NCI-H446 (cell line): ENCODE results near the gene ADAM19.

ENCODE experiments used
- DNase-seq, 2 experiments: peaks; one replicate each; lab custom pipeline; 2025; lab: John Stamatoyannopoulos, UW

ADAM19 gene

DNA sequence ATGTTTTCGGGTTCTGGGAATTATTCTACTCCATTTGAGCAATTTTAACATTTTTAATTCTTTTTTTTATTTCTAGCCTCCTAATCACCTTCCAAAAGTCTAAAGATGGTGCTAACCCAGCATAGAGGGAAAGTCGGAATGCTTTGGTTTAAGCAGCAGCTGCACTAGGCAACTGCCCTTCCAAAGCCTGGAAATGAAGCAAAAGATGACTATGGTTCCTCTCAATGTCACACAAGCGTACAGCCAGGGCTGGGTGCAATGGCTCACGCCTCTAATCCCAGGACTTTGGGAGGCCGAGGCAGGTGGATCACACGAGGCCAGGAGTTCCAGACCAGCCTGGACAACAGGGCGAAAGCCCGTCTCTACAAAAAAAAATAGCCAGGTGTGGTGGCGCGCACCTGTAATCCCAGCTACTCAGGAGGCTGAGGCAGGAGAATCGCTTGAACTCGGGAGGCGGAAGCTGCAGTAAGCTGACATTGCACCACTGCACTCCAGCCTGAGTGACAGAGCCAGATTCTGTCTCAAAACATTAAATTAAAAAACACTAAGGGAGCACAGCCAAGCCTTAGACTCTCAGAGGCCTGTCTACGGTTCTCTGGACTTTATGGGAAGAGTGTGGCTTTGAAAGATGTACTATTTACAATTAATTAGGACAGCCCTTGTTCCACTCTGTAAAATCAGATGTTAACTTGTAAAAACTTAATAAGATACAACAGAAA, 33.1 kb downstream of the ADAM19 start:
- no peak for DNase-seq

DNA sequence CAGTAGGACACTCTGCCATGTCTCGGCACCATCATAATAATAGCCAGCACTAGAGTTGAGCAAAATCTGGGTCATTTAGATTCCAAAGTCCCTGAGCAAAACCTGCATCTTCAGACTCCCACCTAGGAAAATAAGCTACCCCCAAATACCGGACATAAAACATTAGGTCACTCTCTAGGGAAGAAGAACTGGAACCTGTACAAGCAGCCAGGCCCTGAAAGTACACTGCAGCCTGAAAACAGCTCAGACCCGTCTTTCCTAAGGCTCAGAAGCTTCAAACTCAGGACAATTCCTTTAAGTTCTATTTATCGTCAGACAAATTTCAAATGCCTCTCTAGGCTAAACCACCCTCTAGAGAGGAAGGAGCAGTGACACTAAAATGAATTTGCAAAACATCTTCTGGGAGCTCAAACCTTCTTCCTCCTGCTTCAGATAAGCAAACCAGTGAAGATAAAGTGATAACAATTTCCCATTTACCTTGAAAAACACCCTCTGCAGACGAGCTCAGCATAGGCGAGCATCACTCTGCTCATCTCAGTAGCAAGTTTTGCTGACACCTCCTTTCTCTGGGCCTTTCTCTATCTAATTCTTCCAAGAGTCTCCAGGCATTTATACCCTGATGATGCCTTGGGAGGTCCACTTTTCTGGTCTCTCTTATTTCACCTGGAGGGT, 34.0 kb downstream of the ADAM19 start:
- DNase-seq: no peak

DNA sequence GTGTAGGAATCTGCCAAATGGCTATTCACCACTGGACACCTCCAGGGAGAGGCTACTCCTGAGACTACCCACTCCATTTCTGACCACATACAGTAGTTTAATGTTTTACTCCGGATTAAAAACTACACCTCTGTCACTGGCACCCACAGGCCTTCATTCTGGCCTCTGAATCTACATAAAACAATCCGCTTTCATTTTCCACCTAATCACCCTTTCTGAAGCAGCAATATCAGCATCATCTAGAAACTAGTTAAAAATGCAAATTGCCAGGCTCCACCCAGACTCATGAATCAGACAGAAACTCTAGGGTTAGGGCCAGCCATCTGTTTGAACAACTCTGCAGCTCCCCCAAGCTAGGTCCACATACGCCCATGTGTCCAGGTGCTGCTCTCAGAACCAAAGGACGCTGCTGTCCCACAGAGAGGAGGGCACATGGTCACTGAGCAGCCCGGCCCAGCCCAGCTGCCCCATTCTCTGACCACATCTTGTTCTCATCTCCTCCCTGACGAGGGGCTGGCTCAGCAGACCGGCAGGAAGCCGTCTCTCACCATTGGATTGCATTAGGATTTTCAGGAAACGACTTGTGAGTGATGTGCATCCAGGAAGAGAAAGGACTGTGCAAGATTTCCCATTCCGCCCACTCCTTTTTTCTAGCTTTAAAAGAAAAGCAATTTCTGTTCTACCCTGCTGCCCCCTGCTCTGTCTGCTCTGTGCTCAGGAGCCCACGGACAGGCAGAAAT, 34.7 kb downstream of the ADAM19 start:
- no peak for DNase-seq

DNA sequence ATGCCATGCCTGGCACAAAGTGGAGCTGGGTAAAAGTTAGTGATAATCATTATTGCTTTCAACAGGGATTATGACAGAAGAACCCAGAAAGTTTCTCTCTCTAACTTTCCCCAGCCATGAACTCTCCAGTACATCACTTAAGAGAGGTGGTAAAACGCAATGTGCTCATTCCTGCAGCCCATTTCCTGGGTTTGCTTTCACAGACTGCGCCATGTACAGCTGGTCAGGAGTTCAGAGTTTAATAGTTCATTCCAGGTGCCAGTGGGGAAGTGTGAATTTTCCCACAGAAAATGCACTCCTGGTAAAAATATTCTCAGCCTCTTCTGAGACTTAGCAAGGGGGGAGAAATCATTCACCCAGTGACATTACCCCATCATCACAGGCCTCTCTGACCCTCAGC, 35.5 kb downstream of the ADAM19 start:
- DNase-seq: no peak

DNA sequence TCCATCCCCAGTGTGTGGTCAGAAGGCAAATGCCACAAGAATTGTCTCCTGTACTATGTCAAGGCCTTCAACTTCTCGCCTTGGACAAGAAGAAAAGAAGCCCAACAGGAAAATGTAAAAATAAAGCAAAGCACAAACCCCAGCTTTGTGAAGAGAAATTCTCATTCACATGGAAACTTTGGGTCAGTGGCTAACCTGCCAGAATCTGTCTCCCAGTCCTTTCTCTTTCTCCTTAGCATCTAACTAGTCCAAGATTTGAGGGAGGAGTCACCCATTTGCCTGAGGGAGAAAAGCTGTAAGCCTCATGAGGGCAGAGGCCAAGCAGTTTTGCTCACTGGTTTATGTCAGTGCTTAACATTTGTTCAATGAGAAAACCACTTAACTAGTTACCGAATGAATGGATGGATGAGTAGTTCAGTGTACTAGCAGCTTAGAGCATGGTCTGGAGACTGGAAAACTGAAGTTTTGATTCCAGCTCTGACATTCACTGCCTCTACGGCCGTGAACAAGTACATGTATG, 36.0 kb downstream of the ADAM19 start:
- DNase-seq: no peak

DNA sequence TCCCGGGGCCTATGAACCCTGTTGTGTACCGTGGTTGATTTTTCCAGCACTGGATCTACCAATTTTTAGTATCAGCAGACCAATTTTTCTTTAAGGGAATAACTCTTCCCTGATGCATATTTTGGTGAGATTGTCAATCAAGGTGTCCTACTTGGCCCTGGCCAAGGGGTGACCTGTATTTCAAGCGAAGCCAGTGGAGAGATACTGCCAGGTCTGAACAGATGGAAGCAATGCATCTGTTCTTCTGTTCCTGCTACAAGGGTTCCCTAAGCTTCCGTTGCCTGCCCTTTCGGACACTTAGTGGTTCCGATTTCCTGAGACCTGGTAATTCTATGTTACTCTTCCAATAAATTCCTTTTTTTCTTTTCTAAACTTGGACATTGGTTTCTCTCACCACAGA, 37.3 kb downstream of the ADAM19 start:
- DNase-seq: no peak

DNA sequence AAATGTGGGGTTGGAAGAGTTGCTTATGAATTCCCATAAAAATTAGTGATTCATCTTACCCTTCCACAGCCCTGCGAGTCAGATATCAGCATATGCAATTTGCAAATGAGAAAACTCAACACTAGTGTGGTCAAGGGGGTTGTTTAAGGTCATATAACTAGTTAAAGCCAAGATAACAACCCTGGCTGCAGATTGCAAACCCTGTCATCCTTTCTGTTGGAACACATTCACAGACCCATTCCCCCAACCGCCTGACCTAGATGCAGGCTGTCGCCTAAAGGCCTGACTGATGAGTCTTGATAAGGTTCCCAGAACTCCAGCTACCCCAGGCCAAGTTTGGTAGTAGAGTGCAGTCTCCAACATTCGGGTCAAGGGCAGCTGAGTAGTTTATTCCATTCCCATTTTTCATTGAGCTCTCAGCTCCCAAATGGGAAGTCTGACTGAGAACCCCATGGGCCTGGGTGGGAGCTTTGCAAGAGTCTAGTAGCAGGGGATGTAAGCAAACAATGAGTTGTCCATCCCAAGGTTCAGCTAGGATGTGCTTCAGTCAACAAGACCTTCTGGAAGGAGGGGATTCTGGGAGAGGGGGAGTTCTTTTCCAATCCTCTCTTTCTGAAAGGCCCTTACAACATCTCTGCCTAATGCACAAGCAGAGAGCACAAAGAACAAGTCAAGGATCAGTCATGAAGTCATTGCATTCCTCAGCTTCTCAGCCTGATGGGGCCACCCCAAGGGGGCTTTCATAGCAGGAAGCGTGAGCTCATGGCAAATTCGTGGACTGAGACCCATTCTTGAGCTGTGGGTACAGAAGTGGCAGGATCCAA, 40.3 kb downstream of the ADAM19 start:
- DNase-seq: no peak

DNA sequence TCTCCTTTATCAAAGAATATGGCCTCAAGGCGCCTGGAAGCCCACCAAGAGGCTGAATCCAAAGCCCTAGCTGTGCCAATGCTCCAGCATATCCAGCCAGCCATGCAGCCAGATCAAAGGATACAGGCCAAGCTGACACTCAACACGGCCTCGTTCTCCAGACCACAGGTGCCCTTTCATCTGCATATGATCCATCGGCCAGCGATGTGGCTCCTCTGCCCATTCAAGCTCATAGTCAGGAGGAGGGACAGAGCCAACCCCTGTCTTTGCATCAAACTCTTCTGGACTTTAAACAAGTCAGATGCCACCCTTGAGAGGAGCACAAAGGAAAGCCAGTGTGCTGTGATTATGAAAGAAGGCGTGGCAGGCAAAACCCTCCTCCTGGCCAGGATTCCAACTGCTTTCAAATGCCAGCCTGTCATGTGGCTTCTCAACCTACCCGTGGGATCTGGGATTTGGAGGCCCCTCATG, 42.5 kb downstream of the ADAM19 start:
- no peak for DNase-seq

DNA sequence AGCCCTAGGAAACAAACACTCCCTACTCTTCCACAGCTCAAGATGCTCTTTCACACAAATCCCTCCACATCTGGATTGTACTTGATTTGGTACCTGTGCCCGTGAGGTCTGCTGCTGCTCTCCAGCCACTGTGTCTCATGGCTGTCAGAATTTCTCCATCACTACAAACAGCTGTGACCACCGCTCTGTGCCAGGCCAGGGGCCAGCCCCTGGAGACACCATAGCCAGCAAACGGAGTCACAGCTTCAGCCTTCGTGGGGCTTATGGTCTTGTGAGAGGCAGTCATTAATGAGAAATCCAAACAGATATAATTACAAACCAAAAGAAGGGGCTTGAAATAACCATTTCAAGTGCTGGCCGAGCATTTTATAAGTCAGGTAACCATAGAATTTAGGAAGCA, 43.6 kb downstream of the ADAM19 start:
- no peak for DNase-seq

DNA sequence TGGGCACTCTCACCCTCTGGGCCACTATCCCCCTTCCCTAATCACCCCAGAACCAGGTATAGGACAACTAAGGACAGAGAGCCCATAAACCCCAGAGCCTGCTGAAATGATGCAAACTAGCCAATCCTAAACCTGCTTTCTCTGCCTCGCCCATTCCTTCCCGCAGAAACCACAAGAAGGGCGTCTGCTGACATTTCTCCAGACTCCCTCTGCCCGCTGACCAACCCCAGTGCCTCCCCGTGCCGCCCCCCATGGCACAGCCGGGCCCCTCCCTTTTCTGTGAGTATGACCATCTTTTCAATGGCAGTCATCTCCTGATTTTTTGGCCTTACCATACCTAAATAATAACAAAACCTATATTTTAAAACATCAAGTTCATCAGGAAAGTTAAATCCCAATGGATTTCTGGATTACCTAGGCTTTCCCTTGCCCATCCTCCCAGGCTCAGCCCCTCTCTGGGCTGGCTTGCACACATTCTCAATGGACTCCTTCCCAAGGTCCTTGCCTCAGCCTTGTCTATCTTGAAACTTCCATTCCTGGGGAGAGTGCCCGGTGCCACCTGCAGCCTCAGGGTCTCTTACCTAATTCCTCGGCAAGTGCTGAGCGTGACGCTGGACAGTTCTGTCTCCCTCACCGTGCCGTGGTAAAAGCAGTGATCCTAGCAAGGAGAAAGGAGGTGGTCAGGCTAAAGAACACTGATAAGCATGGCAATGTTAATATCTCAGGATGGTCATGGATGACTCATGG, 45.2 kb downstream of the ADAM19 start:
- no peak for DNase-seq

DNA sequence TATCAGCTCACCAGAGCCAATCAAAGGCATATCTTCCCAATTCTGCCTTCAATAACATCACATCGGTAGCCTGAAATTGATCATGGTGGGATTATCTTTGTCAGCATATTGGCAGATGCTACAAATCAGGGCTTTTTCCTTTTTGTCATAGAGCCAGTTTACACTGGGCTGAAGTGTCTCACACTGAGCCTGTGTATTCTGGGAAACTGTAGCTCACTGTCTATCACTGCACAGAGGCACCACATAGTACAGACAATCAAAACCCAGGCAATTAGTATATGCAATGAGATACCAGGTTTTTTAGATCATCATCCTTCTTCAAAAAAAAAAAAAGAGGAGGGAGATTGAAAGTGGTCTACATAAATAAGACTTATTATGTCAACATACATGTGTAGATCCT, 46.6 kb downstream of the ADAM19 start:
- DNase-seq: no peak

DNA sequence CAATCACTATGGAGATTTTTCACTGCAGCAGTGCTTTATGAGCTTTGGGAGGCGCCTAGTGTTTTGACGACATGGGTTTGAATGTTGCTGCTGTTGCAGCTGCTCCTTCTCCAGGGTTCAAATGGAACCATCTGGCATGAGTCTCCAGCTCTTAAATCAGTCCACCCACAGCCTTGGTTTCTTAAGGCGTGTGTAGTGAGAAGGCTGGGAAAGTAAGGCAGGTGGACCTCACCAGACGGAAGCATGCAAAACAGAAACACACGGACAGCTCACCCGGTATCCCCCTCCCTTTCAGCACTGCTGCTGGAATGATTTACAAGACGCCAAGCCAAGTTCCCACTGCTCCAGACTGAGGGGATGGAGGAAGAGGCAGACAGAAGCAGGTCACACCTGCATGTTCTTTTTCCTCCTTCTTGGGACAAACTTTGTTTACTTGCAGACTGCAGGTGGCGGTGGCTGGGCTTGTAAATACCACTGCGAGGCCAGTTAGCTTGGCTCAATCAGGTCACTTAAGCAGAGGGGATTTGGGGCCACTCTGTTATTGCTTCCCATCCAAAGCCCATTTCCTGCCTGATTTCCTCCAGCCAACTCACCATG, 47.4 kb downstream of the ADAM19 start:
- no peak for DNase-seq

DNA sequence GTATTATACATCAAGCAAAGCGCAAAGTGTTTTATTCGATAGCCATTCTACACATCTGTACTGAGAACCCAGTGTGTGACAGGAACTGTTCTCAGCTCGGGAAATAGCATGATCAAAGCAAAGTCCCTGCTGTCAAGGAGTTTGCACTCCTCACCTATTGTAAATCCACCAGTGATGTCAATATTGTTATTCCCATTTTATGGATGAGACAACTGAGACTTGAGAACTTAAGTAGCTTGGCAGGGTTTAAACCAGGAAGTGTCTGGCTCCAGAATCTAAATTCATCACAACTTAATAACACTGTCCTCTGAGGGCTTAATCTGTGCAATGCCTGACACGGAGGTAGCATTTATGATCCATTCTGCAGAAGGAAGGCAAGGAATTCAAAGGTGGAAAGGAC, 50.7 kb downstream of the ADAM19 start:
- no peak for DNase-seq

DNA sequence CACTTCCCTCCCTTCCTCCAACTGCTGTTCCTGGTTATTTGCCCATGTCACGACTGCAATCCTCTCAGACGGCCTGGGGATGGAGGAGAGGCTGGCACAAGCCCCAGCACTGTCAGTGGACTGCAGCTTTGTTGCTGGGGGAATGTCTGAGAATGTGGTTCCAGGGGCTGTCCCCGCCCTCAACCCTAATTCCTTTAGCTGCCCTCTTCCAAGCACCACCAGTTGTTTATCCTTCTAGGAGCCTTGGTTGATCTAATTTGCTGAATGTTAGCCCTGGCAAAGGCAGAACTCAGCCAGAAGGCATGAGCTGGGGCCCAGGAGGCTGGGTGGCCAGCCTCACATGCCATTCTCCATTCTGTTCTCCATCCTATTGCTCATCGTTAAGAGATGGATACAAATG, 51.6 kb downstream of the ADAM19 start:
- no peak for DNase-seq

DNA sequence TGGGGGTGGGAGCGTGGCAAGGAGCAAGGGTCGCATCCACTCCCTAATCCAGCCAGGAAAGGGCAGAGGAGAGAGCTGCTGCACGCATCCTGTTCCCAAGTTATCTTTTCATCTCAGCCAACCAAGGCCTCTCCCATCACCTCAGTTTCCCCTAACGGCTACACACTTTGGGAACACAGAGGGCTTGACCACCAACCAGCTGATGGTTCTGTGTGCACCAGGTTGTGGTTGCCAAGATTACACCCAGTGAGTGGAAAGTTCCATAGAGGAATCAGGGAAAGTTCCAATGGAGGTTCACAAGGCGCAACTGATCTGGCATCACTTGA, 53.9 kb downstream of the ADAM19 start:
- no peak for DNase-seq

DNA sequence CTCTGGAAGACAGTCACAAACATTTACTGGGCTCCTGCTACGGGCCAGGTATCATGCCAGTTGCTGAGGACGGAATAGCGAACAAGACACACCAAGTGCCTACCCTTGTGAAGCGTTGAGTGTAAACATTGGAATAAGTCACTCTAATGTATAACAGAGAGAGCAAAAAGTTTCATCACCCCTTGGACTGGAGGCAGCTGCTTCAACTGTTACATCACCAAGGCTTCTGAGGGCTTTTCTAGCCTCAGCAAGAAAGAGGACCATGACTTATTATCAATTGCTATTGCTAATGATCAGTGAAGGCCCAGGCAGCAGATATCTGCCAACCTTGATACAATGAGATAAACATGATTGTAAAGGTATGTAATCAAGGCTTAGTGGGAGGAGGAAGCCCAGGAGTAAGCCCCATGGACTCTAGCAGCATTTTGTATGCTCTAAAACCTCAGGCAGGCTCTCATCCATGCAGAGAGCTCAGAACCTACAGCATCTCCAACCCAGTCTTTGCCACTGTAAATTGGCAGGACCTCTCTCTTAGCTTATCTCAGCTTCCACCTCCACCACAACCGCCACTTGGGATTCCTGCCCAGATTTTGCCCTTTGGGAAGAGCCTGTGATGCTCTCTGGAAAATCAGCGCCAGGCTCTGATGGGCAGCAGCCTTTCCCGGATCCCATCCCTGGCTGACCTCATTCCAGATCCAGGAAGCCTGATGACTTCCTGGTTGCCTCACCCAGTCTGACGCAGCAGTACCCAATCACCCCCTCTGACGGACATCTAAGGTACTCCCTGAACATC, 54.5 kb downstream of the ADAM19 start:
- no peak for DNase-seq

DNA sequence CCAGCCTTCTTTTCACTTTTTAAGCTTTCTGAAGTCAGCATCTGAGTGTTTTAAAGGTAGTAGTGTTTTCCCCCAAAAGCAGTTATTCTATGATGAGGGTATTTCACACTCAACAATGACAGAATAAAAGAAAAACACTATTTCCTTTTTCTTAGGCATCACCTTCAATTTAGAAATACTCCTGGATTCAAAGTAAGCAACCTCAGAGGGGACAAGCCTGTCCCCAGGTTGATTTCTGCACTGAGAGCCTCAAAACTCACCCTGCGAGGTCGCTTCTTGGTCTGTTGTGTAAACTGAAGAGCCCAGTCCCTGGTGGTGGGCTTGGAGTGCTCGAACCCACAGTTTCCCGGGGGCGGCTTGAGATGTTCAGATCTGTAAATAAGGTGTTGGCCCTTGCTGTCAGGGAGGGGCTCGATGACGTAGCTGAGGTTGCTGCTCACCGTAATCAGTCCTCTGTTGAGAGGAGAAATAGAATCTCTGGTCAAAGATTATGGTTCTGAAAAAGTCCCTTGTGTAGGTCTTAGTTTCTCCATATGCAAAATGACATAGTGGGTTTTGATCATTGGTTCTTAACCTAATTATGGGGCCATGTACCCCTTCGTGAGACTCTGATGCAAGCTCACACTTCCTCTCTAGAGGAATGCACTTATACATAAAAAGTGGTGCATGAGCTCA, 55.9 kb downstream of the ADAM19 start:
- DNase-seq: no peak

DNA sequence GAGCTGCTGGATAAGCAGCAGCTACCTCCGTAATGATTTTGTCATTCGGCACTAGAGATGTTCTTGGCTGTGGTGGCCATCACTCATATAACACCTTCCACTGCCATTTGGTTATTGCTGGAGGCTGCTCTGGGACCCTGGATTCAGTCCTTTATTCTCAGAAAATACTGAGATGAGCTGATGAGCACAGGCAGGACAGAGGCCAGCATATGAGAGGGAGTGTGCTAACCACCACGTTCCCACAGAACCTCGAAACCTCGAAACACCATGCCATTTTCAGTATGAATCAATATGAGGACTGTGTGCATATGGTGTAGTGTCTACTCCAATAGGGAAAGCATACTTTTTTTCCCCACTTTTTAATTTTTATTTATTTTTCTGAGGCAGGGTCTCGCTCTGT, 56.6 kb downstream of the ADAM19 start:
- no peak for DNase-seq

DNA sequence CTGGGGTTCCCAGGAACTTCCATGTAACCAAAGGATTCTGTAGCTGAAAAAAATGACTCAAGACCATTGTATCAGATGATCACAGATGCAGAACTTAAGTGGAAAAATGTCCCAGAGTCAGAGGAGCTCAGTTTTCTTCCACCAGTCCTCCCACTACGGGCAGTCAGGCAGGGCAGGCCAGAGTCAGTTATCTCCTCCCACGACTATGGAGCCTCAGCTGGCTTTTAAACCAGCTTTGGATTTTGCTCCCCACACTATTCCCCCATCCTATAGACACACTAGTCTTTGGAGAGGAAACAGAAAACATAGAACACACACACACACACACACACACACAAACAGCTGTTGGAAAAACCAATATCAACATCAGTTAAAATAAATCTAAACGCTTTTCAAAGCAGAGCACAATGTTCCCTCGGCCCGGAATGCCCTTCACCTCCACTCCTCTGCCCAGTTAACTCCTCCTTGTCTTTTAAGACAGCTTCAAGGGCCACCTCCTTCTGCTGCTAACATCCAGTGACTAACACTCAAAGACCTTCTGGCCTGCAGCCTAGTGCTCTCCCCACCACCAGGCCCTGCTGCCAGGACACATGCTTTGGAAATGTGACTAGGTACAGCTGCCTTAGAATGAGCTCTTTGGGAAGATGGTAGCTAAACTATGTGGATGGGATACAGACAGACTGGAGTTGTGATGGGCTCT, 58.8 kb downstream of the ADAM19 start:
- peak in 1 of 2 experiments; percentile 39 for DNase-seq
